ENCODE measurements around the gene FAM186B.
"Not testable (repeated sequence)": the region's sequence is repeated elsewhere in the genome, so short reads cannot be mapped to it uniquely, and the experiment has no call there.

Gene FAM186B

GRCh38 chr12:49605539-49605938 lies at the start of gene FAM186B:
FAM186B (minus strand) TSS chr12:49605639; CDS start chr12:49605477, 162 bp downstream.
- DNase-seq (ENCODE audit: extremely low read depth, low read depth): not testable (repeated sequence)

GRCh38 chr12:49654715-49655114 lies 49.3 kb upstream of the FAM186B start:
- no peak for DNase-seq (ENCODE audit: extremely low read depth, low read depth)
- no peak for TF ChIP-seq CTCF (IDR thresholded peaks at IDR 0.05; ENCODE audit: low read depth, low read length)

GRCh38 chr12:49652921-49653520 lies 47.6 kb upstream of the FAM186B start:
- TF ChIP-seq CTCF (IDR thresholded peaks at IDR 0.05; ENCODE audit: low read depth, low read length): no peak
- DNase-seq (ENCODE audit: extremely low read depth, low read depth): no peak

- DNase-seq (ENCODE audit: extremely low read depth, low read depth): no peak
- TF ChIP-seq CTCF (IDR thresholded peaks at IDR 0.05; ENCODE audit: low read depth, low read length): no peak
Measured at GRCh38 chr12:49651855-49652254, 46.4 kb upstream of the FAM186B start.

GRCh38 chr12:49649892-49650291 lies 44.5 kb upstream of the FAM186B start:
- no peak for TF ChIP-seq CTCF (IDR thresholded peaks at IDR 0.05; ENCODE audit: low read depth, low read length)
- DNase-seq (ENCODE audit: extremely low read depth, low read depth): no peak

- no peak for DNase-seq (ENCODE audit: extremely low read depth, low read depth)
- TF ChIP-seq CTCF (IDR thresholded peaks at IDR 0.05; ENCODE audit: low read depth, low read length): no peak
Measured at GRCh38 chr12:49649445-49649844, 44.0 kb upstream of the FAM186B start.

GRCh38 chr12:49648712-49649003 lies 43.2 kb upstream of the FAM186B start:
- TF ChIP-seq CTCF (IDR thresholded peaks at IDR 0.05; ENCODE audit: low read depth, low read length): no peak
- DNase-seq (ENCODE audit: extremely low read depth, low read depth): no peak

All from AG09319 (cell line).